HG03521 (cell line): ENCODE data around the gene ZMPSTE24.
"Not testable (repeated sequence)": the region's sequence is repeated elsewhere in the genome, so short reads cannot be mapped to it uniquely, and the experiment has no call there.

Experiments used
- ATAC-seq: cut with Tn5 transposase; IDR thresholded peaks from one replicate; pipeline ENCODE4 v1.9.1; 2021; ENCODE audit warnings: mild to moderate bottlenecking, moderate library complexity; ENCODE audit not compliant: unreplicated experiment

ZMPSTE24 gene

GRCh38 chr1:40316595-40317393 is 58.8 kb downstream of the ZMPSTE24 start, which contains the start of gene COL9A2:
Gene COL9A2 (minus strand): TSS chr1:40317286. CDS start chr1:40317197, 89 bp downstream.
- ATAC-seq: no peak

GRCh38 chr1:40317394-40318074 is 59.5 kb downstream of the ZMPSTE24 start:
- no peak for ATAC-seq

- no peak for ATAC-seq
These were observed 60.4 kb downstream of the ZMPSTE24 start for GRCh38 chr1:40318476-40318875.

- no peak for ATAC-seq
These were observed 61.1 kb downstream of the ZMPSTE24 start for GRCh38 chr1:40318970-40319621.

- ATAC-seq: not testable (repeated sequence)
These were observed 73.4 kb downstream of the ZMPSTE24 start for GRCh38 chr1:40331403-40331802.

- no peak for ATAC-seq
These were observed 74.7 kb downstream of the ZMPSTE24 start for GRCh38 chr1:40332695-40333094.

- ATAC-seq: no peak
These were observed 79.4 kb downstream of the ZMPSTE24 start for GRCh38 chr1:40337443-40337842.

- ATAC-seq: peak; percentile 62
These were observed 80.8 kb downstream of the ZMPSTE24 start for GRCh38 chr1:40338745-40339419.

GRCh38 chr1:40339420-40340323 is 81.6 kb downstream of the ZMPSTE24 start:
- no peak for ATAC-seq

- ATAC-seq: no peak
These were observed 83.7 kb downstream of the ZMPSTE24 start for GRCh38 chr1:40341491-40342380.

GRCh38 chr1:40342381-40342717 is 84.3 kb downstream of the ZMPSTE24 start:
- not testable (repeated sequence) for ATAC-seq
